GM19043 (cell line): ENCODE results near the gene CLDN15.
A peak's percentile ranks its signal among the peaks of the same experiment; 100 is the strongest.
"Not testable (repeated sequence)": the region's sequence is repeated elsewhere in the genome, so short reads cannot be mapped to it uniquely, and the experiment has no call there.

Experiments
- ATAC-seq: cut with Tn5 transposase; IDR thresholded peaks from one replicate; pipeline ENCODE4 v1.9.1; 2021; ENCODE audit warnings: low read depth; ENCODE audit not compliant: unreplicated experiment

The CLDN15 gene

DNA sequence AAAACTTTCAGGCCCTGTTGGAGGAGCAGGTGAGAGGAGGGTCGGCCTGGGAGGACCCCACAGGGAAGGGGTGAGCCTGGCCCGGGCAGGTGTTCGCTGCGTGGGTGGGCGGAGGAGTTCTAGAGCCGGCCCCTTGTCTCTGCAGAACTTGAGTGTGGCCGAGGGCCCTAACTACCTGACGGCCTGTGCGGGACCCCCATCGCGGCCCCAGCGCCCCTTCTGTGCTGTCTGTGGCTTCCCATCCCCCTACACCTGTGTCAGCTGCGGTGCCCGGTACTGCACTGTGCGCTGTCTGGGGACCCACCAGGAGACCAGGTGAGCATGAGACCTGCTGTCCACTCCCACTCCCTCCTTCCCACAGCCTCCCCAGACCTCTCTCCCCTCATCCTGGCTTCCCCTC is 14.1 kb downstream of the CLDN15 start:
- no peak for ATAC-seq

GRCh38 chr7:101222275-101222830 is 15.2 kb downstream of the CLDN15 start:
- ATAC-seq: no peak

GRCh38 chr7:101220295-101220694 is 17.3 kb downstream of the CLDN15 start:
- ATAC-seq: no peak

- ATAC-seq: peak; percentile 28
Observed at GRCh38 chr7:101218236-101219125, 19.1 kb downstream of the CLDN15 start.

DNA sequence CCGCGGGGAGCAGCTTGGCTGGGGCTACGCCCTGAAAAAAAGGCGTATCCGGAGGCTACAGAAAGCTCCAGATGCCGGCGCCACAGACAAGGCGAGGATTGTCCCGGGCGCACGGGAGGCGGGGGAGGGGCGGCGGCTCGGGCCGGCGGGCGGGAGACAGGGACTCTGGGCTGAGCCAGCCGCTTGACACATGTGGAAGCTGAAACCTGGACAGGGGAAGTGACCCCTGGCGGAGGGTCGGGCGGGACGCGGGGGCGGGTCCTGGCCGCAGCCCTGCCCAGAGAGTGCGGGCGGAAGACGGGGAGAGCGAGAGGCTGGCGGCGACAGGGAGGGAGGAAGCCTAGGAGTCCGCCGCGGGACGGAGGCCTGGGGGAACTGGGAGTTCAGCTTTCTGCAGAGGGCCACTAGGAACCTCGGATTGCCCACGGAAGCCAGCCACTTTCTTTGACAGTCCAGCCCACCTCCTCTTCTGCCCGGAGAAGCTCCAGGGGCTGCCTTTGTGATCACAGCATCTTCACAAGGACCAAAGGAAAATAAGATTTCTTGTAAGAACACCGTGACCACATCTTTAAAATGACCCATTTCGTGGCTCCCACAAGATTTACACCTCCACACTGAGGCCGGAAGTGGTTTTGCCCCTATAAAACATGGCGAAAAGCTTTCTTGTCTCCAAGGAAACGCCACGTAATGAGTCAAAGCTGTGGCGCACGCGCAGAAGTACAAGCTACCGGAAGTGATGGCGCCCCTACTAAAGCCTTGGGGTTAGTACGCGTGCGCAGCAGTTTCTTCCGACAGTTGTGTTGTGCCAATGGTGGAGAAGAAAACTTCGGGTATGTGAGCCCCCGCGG is 20.0 kb downstream of the CLDN15 start, which contains the start of the genes PLOD3 and ZNHIT1:
Gene PLOD3, minus strand, starts transcription at position 194 of the 848 bp plus-strand sequence. CDS start 307 bp downstream, outside the sequence.
Gene ZNHIT1, plus strand, starts transcription at position 778 of the 848 bp plus-strand sequence. Its CDS starts 31 bp downstream, at position 809.
- ATAC-seq: peak; percentile 62

- ATAC-seq: peak; percentile 12
Observed at GRCh38 chr7:101216860-101217387, 20.7 kb downstream of the CLDN15 start.

DNA sequence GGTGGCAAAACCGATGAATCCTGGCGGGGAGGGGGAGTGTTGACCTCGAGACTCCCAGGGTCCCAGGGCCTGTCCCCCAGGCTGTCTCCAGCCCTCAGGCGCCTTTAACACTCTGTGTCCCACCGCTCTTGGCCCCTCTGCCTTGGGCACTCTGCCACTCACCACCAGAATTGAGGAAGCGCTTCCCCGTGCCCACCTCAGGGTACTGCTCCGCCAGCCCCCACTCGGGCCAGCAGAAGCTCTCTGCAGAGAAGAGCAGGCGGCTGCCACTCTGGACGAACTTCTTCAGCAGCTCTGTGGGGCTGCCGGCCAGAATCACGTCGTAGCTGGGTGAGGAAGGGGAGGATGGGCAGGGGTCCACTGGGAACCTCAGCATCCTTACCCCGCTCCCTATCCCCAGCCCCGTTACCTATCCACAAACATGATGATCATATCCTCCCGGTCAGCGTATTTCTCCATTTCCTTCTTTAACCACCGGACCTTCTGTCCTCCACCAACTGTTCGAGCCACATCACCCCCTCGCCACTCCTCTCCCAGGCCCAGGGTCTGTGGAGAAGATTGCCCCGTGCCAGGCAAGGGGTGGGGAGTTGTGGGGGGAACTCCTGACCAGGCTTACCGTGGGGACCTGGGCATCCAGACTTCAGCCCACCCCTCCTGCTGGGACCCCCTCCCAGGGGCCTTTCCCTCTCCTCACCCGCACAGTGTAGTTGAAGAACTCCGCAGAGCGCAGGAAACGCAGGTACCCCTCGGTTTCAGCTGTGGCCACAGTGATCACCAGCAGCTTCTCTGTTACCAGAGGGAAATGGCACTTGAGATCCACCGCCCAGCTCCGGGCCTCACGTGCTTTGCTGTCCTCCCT is 21.4 kb downstream of the CLDN15 start:
- no peak for ATAC-seq

DNA sequence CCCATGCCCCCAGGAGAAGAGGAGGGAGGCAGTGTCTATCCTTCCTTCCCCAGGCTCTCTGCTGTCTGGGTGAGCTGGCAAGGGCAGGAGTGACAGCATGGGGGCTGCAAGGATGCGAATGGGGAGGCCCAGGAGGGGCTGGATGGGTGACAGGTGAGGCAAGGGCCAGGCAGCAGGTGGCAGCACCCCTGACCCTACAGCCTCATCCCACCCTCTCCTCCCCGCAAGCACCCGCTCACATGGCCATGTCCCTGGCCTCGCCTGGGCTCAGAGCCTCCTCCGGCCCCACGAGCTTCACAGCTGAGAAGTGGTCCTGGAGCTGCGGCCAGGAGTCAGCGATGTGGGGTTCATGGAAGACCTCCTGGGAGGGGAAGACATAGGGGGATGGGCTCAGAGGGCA is 25.6 kb downstream of the CLDN15 start:
- no peak for ATAC-seq

- ATAC-seq: no peak
Observed at GRCh38 chr7:101211501-101211900, 26.1 kb downstream of the CLDN15 start.

- ATAC-seq: no peak
Observed at GRCh38 chr7:101210143-101210542, 27.5 kb downstream of the CLDN15 start.

DNA sequence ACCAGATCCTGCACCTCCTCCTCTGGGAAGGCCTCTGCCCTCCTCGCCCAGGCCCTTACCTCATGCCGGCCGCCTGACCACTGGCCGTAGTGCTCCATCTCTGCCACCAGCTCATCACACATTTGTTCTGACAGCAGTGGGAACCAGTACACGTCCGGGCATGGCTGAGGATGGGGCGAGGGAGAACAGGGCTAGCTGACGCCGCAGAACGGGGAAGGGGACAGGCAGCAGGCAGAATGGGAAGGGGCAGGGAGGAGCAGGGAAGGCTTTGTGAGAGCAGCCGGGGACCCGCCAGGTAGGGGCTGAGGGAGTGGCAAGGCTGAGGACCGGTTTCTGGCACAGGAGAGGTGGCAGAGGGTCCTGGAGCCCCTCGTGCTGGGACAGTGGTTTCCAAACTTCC is 28.8 kb downstream of the CLDN15 start:
- no peak for ATAC-seq

GRCh38 chr7:101207459-101207858 is 30.1 kb downstream of the CLDN15 start:
- ATAC-seq: no peak

- ATAC-seq: no peak
Observed at GRCh38 chr7:101206665-101207042, 30.9 kb downstream of the CLDN15 start.

- ATAC-seq: no peak
Observed at GRCh38 chr7:101205901-101206664, 31.5 kb downstream of the CLDN15 start.

GRCh38 chr7:101203740-101204738 is 33.6 kb downstream of the CLDN15 start:
- ATAC-seq: not testable (repeated sequence)

- no peak for ATAC-seq
Observed at GRCh38 chr7:101202603-101202918, 35.0 kb downstream of the CLDN15 start.

DNA sequence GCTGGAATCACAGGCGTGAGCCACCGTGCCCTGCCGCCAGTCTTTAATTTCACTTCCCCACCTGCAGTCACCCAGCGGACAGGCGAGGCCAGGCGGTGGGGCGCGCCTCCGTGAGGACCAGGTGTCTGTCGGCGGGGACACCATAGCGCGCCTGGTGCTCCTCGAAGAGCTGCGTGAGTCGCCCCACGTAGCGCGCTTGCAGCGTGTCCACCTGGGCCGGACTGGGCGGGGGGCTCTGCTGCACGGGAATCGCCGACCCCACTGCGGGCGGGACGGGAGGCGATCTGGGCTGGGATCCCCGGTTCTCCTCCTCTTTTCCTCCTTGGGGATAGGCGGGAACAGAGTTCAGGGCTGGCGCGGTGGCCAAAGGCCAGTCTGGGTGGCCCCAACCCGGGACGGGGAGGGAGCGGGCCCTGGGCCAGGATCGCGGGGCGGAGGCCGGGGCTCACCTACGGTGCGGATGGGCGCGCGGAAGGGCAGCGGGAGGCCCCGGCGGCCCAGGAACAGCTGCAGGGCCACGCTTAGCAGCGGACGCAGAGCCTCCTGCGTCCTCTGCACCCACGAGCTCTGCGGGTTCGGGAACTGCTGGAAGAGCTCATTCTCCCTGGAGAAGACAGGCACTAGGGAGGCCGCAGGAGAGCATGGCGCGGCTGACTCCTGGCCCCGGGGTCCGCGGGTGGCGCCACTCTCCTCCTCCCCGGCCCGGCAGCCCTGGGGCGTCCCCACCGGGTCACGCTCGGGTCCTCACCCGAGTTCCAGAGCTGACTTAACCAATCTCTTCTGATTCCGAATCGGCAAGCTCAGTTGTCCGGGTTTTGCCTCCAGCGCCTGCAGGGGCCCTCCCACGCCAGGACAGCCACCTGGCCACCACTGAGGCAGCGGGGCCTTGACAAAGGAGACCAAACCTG is 35.7 kb downstream of the CLDN15 start:
- no peak for ATAC-seq
